ENCODE results near the gene OR52R1.
"Not testable (repeated sequence)": the region's sequence is repeated elsewhere in the genome, so short reads cannot be mapped to it uniquely, and the experiment has no call there.

OR52R1 gene
- 0 reads per million in 2 donors for total RNA-seq

GRCh38 chr11:4804280-4804679, at the start of gene OR52R1:
Gene OR52R1 (minus strand): TSS chr11:4804380. CDS start chr11:4804380, 0 bp downstream.
- DNase-seq, result no peak

DNA sequence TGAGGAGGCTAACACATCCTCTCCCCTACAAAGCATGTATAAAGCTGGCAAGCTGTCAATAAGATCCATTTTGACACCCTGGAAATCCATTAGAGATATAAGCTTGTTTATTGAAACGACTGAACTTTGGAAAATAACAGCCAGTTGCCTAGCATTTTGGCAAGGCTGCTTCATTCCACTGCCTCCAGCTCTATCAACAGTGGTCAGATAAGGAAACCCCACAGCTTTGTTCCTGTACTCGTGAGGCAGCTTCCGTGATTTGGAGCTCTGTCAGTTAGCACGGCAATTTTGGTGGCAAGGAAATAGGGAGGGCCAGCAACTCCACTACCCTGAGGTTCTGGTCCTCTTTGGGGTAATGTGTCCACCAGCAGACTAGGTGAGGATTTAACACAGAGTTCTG, 46.9 kb upstream of the OR52R1 start:
- DNase-seq, result no peak

DNA sequence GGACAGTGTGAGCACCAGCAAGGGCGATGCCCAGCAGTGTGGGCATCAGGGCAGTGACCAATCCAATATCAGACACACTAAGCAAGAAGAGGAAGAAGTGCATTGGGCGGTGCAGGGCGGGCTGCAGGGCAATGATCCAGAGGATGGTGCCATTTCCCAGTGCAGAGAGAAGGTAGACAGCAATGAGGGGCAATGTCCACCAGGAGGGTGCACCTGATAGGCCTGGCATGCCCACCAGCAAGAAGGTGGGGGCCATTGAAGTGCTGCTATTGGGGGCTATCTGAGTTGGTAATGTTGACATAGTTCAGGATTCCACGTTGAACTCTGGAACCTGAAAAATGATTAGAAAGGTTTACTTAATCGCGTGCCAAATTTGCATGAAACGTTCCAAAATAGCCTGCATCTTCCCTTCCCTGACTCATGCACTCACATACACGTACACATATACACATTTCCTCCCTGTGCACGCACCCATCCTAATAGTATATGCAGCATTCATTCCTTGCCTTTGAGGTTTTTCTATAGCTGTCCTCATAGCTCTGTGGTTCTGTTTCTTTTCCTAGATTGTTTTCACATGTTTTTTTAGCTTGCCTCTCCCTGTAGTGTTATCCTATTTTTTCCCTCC, 44.8 kb upstream of the OR52R1 start, which contains the start of gene OR51S1:
Gene OR51S1, minus strand, starts transcription at position 301 of the 625 bp plus-strand sequence. Its CDS starts 0 bp downstream, at position 301.
- DNase-seq, result no peak

GRCh38 chr11:4839851-4840549, 35.8 kb upstream of the OR52R1 start:
- no peak for DNase-seq

DNA sequence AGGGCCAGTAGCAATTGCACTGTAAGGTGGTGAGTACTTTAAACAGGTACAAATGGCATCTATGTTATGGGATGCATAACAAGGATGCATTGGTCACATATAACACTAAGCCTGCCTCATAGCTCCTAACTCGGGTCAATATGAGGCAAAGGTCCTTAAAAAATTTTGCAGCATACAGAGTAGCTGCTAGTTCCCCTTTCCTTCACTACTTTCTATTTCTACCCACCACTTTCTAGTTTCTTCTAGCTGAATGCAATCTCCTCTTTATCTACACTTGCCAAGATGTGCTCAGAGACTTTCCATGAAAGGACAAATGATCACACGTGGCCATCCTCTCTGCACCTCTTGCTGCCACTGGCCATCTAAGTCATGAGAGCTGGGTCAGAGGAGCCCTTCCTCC, 26.7 kb upstream of the OR52R1 start:
- no peak for DNase-seq

GRCh38 chr11:4830346-4830745, 26.2 kb upstream of the OR52R1 start:
- DNase-seq, result no peak

DNA sequence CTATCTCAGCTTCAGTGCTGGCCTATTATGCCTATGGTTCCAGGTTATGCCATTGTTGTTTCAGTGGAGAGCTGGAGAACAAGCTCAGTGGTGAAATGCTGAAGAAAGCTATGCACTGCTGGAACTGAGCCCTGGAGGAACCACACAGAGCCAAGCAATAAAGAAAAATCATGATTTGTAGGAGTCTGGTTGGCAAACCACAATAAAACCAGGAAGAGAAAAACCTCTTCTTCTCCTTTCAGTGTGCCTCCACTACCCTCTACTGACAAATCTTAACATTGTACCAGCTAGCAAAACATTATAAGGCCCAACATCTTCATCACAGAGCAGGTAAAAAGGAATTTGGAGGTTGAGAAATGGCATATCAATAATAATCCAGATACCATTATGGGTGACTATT, 22.2 kb upstream of the OR52R1 start:
- no peak for DNase-seq

DNA sequence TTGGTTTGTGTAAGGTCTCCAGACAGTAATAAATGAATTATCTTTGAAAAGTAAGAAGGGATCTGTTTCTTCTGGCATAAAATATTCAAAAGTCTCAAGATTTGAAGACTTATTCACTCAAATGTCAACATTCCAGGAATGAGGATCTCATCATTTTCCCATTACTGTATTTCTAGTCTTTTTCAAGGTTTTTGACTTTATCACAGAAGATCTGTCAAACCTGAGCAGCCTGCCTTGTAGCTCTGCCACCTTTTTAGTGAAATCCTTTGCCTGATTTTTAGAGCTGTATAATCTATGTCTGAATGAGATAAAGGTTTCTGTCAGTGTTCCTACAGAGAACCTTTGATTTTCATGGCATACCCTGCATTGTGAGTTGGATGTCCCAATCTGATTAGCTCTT, 21.0 kb upstream of the OR52R1 start:
- no peak for DNase-seq

GRCh38 chr11:4821021-4821420, 16.8 kb upstream of the OR52R1 start, which contains the start of gene OR51F2:
Gene OR51F2 (plus strand): TSS chr11:4821321. CDS start chr11:4821422, 101 bp downstream.
- DNase-seq, result no peak

- DNase-seq, result no peak
Measured at GRCh38 chr11:4809246-4809645, 5.1 kb upstream of the OR52R1 start.

DNA sequence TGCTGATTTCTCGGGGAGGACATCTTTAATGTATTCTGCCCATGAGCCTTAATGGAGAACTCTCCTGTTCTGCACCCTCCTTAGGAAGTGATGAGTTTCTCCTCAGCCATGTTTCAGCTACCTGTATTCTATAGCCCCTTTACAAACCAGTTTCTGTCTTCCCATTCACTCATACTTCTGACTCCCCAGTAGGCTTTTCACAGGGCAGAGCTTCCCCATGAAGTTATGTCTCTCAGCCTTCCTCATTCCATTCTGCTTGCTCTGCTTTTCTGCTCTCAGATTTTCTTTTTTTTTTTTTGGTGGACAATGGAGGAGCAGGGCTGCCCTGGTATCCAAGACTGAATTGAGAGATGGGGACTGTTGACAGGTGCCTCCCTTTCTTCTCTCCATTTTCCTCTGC, 4.3 kb upstream of the OR52R1 start:
- DNase-seq, result no peak

DNA sequence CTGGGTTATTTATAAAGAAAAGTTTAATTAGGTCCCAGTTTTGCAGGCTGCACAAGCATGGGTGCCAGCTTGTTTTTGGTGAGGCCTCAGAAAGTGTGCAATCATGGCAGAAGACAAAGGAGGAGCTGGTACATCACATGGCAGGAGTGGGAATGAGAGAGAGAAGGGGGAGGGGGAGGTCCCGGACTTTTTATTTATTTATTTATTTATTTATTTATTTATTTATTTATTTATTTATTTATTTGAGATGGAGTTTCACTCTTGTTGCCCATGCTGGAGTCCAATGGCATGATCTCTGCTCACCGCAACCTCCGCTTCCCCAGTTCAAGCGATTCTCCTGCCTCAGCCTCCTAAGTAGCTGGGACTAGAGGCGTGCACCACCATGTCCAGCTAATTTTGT, 2.9 kb downstream of the OR52R1 start:
- DNase-seq, result not testable (repeated sequence)

- DNase-seq, result no peak
Measured at GRCh38 chr11:4798427-4799183, 5.6 kb downstream of the OR52R1 start.

- no peak for DNase-seq
Measured at GRCh38 chr11:4797206-4797605, 7.0 kb downstream of the OR52R1 start.

- no peak for DNase-seq
Measured at GRCh38 chr11:4782454-4782853, 21.7 kb downstream of the OR52R1 start.

GRCh38 chr11:4769838-4770237, 34.3 kb downstream of the OR52R1 start, which contains the start of gene OR51F1:
Gene OR51F1 (minus strand): TSS chr11:4769938. CDS start chr11:4769938, 0 bp downstream.
- no peak for DNase-seq

DNA sequence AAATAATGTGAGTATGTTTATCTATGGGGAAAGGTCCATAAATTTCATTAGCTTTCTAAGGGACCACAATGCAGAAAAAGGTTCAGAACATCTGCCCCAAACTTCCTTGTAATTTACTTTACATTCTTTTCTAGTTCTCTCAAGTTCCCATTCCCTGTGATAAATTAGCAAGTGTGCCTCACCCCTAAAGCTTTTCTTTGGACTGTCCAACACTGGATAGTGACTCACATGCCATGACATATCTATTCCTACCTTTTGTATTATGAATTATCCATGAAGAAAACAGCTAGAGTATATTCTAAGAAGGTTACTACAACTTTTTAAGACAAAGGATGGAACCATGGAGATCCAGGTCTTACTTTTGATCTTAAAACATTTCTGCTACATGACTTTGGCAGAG, 36.1 kb downstream of the OR52R1 start:
- DNase-seq, result no peak

GRCh38 chr11:4766420-4767043, 37.6 kb downstream of the OR52R1 start:
- no peak for DNase-seq

DNA sequence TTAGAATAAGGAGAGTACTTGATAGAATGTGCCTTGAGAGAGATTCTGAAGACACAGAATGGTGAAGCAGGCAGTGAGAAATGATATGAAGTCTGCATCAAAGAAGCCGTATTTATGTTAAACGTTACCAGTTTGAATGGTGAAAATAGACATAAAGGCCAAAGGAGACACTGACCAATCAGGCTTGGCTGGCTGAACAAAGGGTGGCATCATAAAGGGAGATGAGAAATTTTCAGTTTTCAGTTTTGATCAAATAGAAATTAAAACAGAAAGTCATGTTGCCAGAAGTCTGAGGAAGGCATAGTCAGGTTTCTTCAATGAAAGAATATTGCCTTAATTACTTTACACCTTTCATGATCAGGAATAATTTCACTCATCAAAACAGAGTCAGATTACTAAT, 41.1 kb downstream of the OR52R1 start:
- no peak for DNase-seq

Data from T-helper 9 cell (primary cell).